SHP77 (cell line): ENCODE data around the gene ANAPC16.
"Not testable (repeated sequence)": the region's sequence is repeated elsewhere in the genome, so short reads cannot be mapped to it uniquely, and the experiment has no call there.

Source experiments
- DNase-seq, 2 experiments: peaks; one replicate each; lab custom pipeline; 2025; lab: John Stamatoyannopoulos, UW

ANAPC16 gene

DNA sequence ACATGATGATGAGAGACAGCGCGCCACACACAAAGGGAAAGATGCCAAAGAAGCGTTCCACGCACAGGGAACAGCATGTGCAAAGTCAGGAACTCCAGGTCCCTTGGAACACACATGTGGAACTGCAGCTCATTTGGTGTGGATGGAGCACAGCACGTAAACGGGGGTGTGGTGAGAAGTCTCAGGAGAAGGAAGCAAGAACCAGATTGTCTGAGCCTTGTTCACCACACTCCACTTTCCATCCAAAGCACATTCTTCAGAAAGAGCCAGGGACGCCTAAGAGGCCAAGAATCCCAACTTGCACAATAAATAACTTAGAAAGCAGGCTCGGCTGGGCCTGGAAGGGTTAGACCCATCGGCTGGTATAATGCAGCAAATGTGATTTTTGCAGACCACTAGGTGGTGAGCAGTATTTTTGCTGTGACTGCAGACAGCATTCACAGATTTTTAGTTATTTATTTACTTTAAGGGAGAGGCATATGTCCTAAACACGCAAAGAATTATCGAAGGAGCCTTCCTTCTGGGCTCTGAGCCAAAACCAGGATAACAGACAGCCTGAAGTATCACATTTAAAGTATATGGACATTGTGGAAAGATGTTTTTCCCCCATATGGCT lies 28.1 kb downstream of the ANAPC16 start:
- DNase-seq: no peak

GRCh38 chr10:72244573-72245038 lies 28.8 kb downstream of the ANAPC16 start:
- DNase-seq: no peak

- no peak for DNase-seq
Measured at GRCh38 chr10:72245949-72246525, 30.2 kb downstream of the ANAPC16 start.

DNA sequence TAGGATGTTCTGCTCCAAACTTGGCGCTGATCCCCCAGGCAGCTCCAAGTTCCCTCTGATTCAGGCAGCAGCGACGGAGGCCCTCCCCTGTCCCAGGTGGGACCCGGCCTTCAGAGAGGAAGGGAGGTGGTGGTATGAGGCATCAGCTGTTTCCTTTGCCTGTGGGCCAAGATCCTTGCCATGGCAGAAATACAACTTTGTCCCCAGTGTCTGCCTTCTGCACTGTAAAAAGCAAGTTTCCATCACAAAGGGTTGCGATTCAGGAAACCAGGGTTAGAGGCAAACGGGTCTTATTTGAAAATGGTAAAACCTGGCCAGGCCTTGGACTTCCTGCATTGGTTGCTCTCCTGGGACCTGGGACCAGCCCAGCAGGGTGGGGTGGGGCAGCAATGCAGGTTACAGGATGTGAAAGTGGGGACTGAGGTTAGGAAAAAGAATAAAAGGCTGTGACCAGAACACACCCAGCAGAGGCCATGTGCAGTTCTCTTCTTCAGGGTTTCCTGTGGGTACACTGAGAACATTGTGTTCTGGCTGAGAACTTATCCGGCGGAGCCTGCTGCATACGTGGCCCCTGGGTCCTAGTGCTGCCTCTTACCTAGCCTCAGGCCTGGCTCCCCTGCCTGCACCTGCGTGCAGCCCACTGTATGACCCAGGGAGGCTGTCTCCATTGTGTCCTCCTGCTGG lies 32.8 kb downstream of the ANAPC16 start:
- DNase-seq: peak; percentile 24 to 27

- not testable (repeated sequence) for DNase-seq
Measured at GRCh38 chr10:72249176-72249862, 33.5 kb downstream of the ANAPC16 start.

- no peak for DNase-seq
Measured at GRCh38 chr10:72250666-72251065, 34.9 kb downstream of the ANAPC16 start.

- DNase-seq: no peak
Measured at GRCh38 chr10:72251635-72252034, 35.8 kb downstream of the ANAPC16 start.

GRCh38 chr10:72252972-72253371 lies 37.2 kb downstream of the ANAPC16 start:
- no peak for DNase-seq

GRCh38 chr10:72253578-72253977 lies 37.8 kb downstream of the ANAPC16 start:
- no peak for DNase-seq

DNA sequence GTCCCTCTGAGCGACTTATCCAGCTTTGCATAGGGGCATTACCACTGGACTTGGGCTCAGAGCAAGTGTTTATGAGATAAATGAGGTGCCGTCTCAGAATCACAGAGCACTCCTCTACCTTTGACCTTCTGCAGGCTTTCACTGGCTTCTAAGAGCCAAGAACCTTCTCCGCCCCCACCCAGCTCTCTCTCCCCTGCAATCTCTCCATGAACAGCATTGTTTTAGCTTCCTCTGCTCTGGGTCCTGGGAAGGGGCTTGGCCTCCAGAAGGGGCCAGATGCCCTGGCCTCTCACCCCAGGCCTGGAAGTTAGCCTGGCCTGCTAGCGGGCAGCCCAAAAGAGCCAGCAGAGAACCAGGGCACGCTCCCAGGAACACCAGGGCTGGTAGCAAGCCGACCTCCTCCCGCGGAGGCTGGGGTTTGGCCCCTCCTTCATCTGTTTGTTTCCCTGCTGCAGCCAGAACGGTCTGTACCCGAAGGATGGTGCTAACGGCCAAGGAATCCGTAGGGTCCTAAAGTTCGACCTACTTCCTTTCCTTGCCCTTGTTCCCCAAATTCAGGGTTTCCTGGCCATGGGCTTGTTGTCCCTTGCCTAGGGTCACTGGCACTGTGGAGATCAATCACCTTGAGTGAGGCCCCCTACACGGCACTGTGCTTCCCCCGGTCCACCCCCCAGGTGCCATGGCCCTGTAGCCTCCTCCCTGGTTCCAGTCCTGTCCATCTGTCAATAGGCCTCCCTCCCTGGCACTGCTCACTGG lies 39.2 kb downstream of the ANAPC16 start:
- DNase-seq: no peak

DNA sequence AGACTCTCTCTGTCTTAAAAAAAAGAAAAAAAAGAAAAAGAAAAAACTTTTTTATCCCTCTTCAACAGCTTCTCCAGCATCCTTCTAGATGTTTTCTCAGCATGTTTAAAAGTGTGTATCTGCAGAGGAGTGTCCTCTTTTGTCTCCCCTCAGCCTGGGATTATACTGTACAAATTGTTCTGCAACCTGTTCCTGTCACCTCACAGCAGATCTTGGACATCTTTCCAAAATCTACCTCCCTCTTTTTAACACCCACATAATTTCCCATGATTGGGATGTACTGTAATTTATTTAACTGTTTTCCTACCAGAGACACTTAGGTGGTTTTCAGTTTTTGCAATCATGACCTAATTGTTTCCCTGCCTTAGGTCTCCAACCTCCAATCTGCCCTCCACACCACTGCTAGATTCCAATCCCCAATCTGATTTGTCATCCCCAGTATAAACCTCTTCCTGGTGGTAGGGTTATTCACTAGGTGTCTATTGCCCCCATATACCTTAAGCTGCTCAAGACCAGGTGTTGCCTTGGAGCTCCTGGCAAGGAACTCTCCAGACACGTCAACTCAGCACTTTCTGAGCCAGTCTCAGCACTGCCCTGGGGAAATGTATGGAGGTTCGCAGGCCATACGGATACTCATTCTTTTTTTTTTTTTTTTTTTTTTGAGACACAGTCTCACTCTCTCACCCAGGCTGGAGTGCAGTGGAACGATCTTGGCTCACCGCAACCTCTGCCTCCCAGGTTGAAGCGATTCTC lies 40.3 kb downstream of the ANAPC16 start:
- DNase-seq: no peak

DNA sequence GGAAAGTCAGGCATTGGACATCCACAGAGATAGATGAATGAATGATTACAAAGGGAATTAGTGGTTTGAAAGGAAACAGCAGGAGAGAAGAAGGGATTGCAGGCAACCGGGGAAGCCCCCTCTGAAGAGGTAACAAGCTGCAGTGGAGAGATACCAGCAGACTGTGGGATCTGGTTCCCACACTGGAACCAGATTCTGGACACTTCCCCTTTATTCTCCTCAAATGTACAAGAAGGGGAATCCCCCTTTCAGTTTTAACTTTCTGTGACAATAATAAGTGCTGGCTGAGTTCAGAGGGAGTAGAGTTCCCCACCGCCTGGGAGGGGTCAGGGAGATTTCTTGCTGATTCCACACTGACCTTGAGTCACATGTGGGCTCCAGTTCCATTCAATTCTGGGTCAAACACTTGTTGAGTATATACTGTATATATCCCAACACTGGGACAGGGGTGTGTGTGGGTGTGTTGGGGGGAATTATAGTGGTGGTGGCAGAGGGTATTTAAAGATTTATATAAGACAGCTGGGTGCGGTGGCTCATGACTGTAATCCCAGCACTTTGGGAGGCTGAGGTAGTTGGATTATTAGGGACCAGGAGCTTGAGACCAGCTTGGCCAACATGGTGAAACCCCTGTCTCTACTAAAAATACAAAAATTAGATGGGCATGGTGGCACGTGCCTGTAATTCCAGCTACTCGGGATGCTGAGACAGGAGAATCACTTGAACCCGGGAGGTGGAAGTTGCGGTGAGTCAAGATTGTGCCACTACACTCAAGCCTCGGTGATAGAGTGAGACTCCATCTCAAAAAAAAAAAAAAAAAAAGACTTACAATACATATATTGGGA lies 41.5 kb downstream of the ANAPC16 start:
- no peak for DNase-seq

- no peak for DNase-seq
Measured at GRCh38 chr10:72258617-72259016, 42.8 kb downstream of the ANAPC16 start.

GRCh38 chr10:72259491-72260238 lies 43.9 kb downstream of the ANAPC16 start:
- no peak for DNase-seq

- DNase-seq: peak in 1 of 2 experiments; percentile 48
Measured at GRCh38 chr10:72260239-72260975, 44.6 kb downstream of the ANAPC16 start.

- DNase-seq: no peak
Measured at GRCh38 chr10:72260976-72261783, 45.4 kb downstream of the ANAPC16 start.

GRCh38 chr10:72261784-72262404 lies 46.1 kb downstream of the ANAPC16 start:
- no peak for DNase-seq
